ENCODE data around the gene OPRM1. TPM values are rescaled to one million over a fixed set of nuclear protein-coding genes. Genes with fewer than 3 reads are reported as not detected.

OPRM1 gene
- total and polyA plus RNA-seq, 8 donors = 0.45 to 1.5 TPM; not detected in 6

DNA sequence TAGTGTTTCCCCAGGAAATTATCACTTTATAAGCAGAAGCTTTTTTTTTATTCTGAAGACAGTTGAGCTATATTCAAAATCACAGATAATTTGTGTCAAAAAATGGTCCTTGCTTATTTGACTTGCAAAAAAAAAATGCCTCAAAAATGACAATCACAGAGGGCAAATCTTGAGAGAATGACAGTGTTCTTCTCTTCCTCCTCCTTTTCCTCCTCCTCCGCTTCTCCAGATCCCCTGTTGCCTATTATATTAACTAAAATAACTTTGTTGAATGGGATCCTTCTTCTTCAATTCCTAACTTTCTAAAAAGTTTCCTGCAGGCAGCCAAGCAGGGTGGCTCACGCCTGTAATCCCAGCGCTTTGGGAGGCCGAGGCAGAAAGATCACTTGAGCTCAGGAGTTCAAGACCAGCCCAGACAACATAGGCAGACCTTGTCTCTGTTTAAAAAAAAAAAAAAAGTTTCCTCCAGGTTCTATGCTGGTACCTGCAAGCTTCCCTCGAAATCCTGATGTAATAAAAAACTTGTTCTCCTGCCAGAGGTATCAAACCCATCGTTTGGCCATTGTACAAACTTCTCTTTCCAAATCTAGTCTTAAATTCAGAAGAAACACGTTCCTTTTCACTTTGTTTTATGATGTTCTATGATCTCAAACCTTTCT lies 189.0 kb downstream of the OPRM1 start:
- no peaks in the 10 kb centered on the region for H3K9me3 ChIP-seq
- intact Hi-C loops (cut with DNase I; ENCODE audit: low total_unique reads) = no loop called here
- no peaks in the 10 kb centered on the region for H3K36me3 ChIP-seq
- no peaks in the 10 kb centered on the region for H3K4me1 ChIP-seq
- H3K27ac ChIP-seq = no peak overlapping the region
- no peak for DNase-seq
- H3K4me3 ChIP-seq = no peak overlapping the region
- H3K27me3 ChIP-seq = no peaks in the 10 kb centered on the region
- WGBS, 5 donors = 83 to 91% (median 89%) methylated on average over 7 of the region's 7 CpGs
- TF ChIP-seq POLR2AphosphoS5 (IDR thresholded peaks at IDR 0.05) (no peak), POLR2A (IDR thresholded peaks at IDR 0.05) (no peak), CTCF (IDR thresholded peaks at IDR 0.05) (no peak), EP300 (IDR thresholded peaks at IDR 0.05) (no peak)

- DNase-seq = no peak
- WGBS, 5 donors = 81 to 93% (median 91%) methylated on average over 4 of the region's 4 CpGs
- no peak for TF ChIP-seq CTCF (IDR thresholded peaks at IDR 0.05)
- no peak for TF ChIP-seq EP300 (IDR thresholded peaks at IDR 0.05)
- TF ChIP-seq POLR2A (IDR thresholded peaks at IDR 0.05) = no peak
- no peak for TF ChIP-seq POLR2AphosphoS5 (IDR thresholded peaks at IDR 0.05)
Measured at GRCh38 chr6:154228521-154228905, 189.5 kb downstream of the OPRM1 start.

GRCh38 chr6:154229786-154230185 lies 190.7 kb downstream of the OPRM1 start:
- Histone ChIP-seq H3K27me3 (no peaks in the 10 kb centered on the region), H3K4me1 (no peaks in the 10 kb centered on the region), H3K4me3 (no peak overlapping the region), H3K36me3 (no peaks in the 10 kb centered on the region), H3K27ac (no peak overlapping the region), H3K9me3 (no peaks in the 10 kb centered on the region)
- DNase-seq = no peak
- 73 to 83% (median 79%) methylated on average over 6 of the region's 6 CpGs for WGBS, 5 donors
- intact Hi-C loops (cut with DNase I; ENCODE audit: low total_unique reads) = no loop called here
- TF ChIP-seq EP300 (IDR thresholded peaks at IDR 0.05) (no peak), POLR2A (IDR thresholded peaks at IDR 0.05) (no peak), POLR2AphosphoS5 (IDR thresholded peaks at IDR 0.05) (no peak), CTCF (IDR thresholded peaks at IDR 0.05) (no peak)

More at GRCh38 chr6:154228521-154228905, 189.5 kb downstream of the OPRM1 start:
- Histone ChIP-seq H3K36me3 (no peaks in the 10 kb centered on the region), H3K4me1 (no peaks in the 10 kb centered on the region), H3K4me3 (no peak overlapping the region), H3K27ac (no peak overlapping the region), H3K9me3 (no peaks in the 10 kb centered on the region), H3K27me3 (no peaks in the 10 kb centered on the region)
- intact Hi-C loops (cut with DNase I; ENCODE audit: low total_unique reads) = no loop called here

- Histone ChIP-seq H3K9me3 (no peaks in the 10 kb centered on the region), H3K27ac (no peak overlapping the region), H3K36me3 (no peaks in the 10 kb centered on the region), H3K4me3 (no peak overlapping the region), H3K4me1 (no peaks in the 10 kb centered on the region), H3K27me3 (no peaks in the 10 kb centered on the region)
- 74 to 91% (median 87%) methylated on average over 3 of the region's 3 CpGs for WGBS, 5 donors
- intact Hi-C loops (cut with DNase I; ENCODE audit: low total_unique reads) = no loop called here
- DNase-seq = no peak
- no peak for TF ChIP-seq CTCF (IDR thresholded peaks at IDR 0.05)
- TF ChIP-seq POLR2A (IDR thresholded peaks at IDR 0.05) = no peak
- no peak for TF ChIP-seq EP300 (IDR thresholded peaks at IDR 0.05)
- TF ChIP-seq POLR2AphosphoS5 (IDR thresholded peaks at IDR 0.05) = no peak
Measured at GRCh38 chr6:154230393-154230792, 191.4 kb downstream of the OPRM1 start.
